Activated CD8-positive, alpha-beta T cell treated with anti-CD3 and anti-CD28 coated beads, Interleukin-2, amount 10 ng/mL, durations not matched to agents 7 days and 5 days (primary cell): ENCODE measurements around the gene BMP7. TPM values are rescaled to one million over a fixed set of nuclear protein-coding genes. Genes with fewer than 3 reads are reported as not detected.

Experiments
- ATAC-seq: fragments of 150-1000 bp; cut with Tn5 transposase; one replicate; pipeline ENCODE4 v1.10.0; 2021; ENCODE audit warnings: moderate library complexity
- CTCF ChIA-PET: fragments of 350-600 bp; sonication (Branson Sonifier 250); formaldehyde crosslinking; loops from one replicate; lab custom pipeline; 2021; ENCODE audit warnings: antibody characterized with exemption; lab: Charles Lee
- POLR2A ChIA-PET: fragments of 350-600 bp; sonication (Branson Sonifier 250); formaldehyde crosslinking; loops from one replicate; lab custom pipeline; 2021; ENCODE audit warnings: antibody characterized with exemption; lab: Charles Lee
- DNase-seq: peaks from one replicate; pipeline ENCODE4 v3.0.0-alpha.2; 2020
- H3K27ac Mint-ChIP-seq: one replicate; pipeline ENCODE4 v1.8.0; 2021; ENCODE audit warnings: mild to moderate bottlenecking, mixed read lengths
- H3K27me3 Mint-ChIP-seq: one replicate; pipeline ENCODE4 v1.8.0; 2021; ENCODE audit warnings: low read depth, mixed read lengths
- H3K36me3 Mint-ChIP-seq: one replicate; pipeline ENCODE4 v1.8.0; 2021; ENCODE audit warnings: low read depth, mixed read lengths
- H3K4me1 Mint-ChIP-seq: one replicate; pipeline ENCODE4 v1.8.0; 2021; ENCODE audit warnings: low read depth, mixed read lengths
- H3K4me3 Mint-ChIP-seq: one replicate; pipeline ENCODE4 v1.8.0; 2021; ENCODE audit warnings: mild to moderate bottlenecking, mixed read lengths
- H3K9me3 Mint-ChIP-seq: one replicate; pipeline ENCODE4 v1.8.0; 2022; ENCODE audit warnings: mixed read lengths; ENCODE audit not compliant: insufficient read depth
- total RNA-seq, 2 experiments: library from RNA; stranded (reverse); gene quantifications; one replicate each; pipeline ENCODE4 v1.2.3, GENCODE V29; 2021

Gene BMP7
- total RNA-seq, 2 experiments from 2014 or later: not detected

GRCh38 chr20:57133926-57134650 lies 132.4 kb downstream of the BMP7 start:
- CTCF ChIA-PET: no interaction called here

DNA sequence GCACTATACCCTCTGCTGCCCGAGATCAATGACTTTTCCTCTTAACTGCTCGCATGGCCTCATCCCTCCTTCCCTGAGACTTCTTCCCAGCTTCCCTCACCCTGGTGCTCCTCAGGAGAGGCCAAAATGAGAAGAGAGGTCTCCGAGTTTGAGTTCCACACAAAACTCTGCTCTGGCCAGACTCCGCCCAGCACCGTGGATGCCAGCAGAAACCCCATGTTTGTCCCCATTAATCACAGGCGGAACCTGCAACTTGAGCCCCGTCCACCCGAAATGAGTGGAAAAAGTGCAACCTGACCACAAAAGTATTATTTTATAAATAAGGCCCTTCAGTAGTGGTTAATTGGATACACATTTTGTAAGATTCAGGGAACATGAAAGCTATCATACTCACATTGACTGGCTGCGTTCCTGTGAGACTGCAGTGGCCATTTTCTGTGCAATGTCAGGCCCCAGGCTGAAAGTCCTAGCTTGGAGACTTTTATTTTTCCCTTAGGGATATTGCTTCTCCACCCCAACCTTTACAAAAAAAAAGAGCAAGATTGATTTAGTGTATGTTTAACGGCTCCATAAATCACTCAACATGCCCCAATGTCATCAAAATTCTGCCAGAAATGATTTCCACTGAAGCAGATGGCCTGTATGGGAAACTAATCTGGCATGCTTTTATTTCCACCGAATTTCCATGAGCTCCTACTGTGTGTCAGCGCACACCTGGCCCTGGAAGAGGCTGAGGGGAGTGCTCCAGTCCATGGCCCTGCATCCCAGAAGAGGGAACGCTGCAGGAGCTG lies 134.6 kb downstream of the BMP7 start:
- Mint-ChIP-seq H3K27me3 (peaks cover 9% of the 10 kb centered on the region), H3K4me1 (peaks cover under 1% of the 10 kb centered on the region), H3K9me3 (no peaks in the 10 kb centered on the region), H3K36me3 (no peaks in the 10 kb centered on the region), H3K27ac (no peak overlapping the region), H3K4me3 (no peak overlapping the region)
- CTCF ChIA-PET: no interaction called here
- no peak for DNase-seq
- POLR2A ChIA-PET: no interaction called here
- no peak for ATAC-seq

More at GRCh38 chr20:57133926-57134650, 132.4 kb downstream of the BMP7 start:
- no peaks in the 10 kb centered on the region for H3K4me1 Mint-ChIP-seq
- DNase-seq (no peak), ATAC-seq (no peak)
- no peaks in the 10 kb centered on the region for H3K36me3 Mint-ChIP-seq
- no peak overlapping the region for H3K27ac Mint-ChIP-seq
- H3K9me3 Mint-ChIP-seq: no peaks in the 10 kb centered on the region
- H3K27me3 Mint-ChIP-seq: peaks cover 9% of the 10 kb centered on the region
- POLR2A ChIA-PET: no interaction called here
- H3K4me3 Mint-ChIP-seq: no peak overlapping the region

DNA sequence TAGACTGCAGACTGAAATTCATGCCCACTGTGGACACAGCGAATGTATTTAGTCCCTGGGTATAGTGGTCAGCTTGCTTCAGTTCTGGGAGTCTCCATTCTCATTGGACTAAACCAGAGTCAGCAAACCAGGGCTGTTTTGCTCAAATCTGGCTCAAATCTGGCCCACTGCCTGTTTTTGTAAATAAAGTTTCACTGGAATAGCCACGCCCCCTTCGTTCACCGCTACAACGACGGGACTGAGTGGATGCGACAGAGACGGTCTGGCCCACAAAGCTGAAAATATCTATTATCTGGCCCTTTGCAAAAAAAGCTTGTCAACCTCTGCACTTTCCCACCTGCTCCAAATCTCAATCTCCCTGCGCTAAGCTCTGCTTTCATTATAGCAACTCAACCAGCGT lies 135.4 kb downstream of the BMP7 start:
- DNase-seq: no peak

GRCh38 chr20:57130160-57130772 lies 136.2 kb downstream of the BMP7 start:
- H3K9me3 Mint-ChIP-seq: no peaks in the 10 kb centered on the region
- ChIA-PET POLR2A (no interaction called here), CTCF (no interaction called here)
- H3K27ac Mint-ChIP-seq: no peak overlapping the region
- DNase-seq (no peak), ATAC-seq (no peak)
- H3K27me3 Mint-ChIP-seq: peaks cover 9% of the 10 kb centered on the region
- H3K36me3 Mint-ChIP-seq: no peaks in the 10 kb centered on the region
- H3K4me1 Mint-ChIP-seq: peaks cover 7% of the 10 kb centered on the region
- no peak overlapping the region for H3K4me3 Mint-ChIP-seq

More for the DNA sequence above, 135.4 kb downstream of the BMP7 start:
- Mint-ChIP-seq H3K9me3 (no peaks in the 10 kb centered on the region), H3K4me1 (peaks cover 7% of the 10 kb centered on the region), H3K4me3 (no peak overlapping the region), H3K27ac (no peak overlapping the region), H3K27me3 (peaks cover 9% of the 10 kb centered on the region), H3K36me3 (no peaks in the 10 kb centered on the region)
- ATAC-seq: no peak
- ChIA-PET CTCF (no interaction called here), POLR2A (no interaction called here)

DNA sequence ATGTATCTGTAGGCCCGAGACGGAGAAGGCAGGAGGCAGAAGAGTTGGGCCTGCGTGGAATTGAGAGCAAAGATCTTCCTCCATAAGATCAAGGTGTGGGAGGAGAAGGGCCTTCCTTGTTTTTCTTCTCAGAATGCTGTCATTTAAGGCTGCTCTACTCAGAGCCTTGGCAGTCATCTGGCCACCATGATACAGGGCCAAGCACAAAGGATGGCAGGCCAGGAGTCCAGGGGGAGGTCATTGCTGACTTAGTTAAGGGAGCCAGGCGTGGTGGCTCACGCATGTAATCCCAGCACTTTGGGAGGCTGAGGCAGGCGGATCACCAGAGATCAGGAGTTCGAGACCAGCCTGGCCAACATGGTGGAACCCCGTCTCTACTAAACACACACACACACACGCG lies 137.1 kb downstream of the BMP7 start:
- ATAC-seq: no peak
- POLR2A ChIA-PET: no interaction called here
- Mint-ChIP-seq H3K4me1 (peaks cover 8% of the 10 kb centered on the region), H3K27me3 (peaks cover 4% of the 10 kb centered on the region), H3K9me3 (no peaks in the 10 kb centered on the region), H3K27ac (no peak overlapping the region), H3K4me3 (no peak overlapping the region), H3K36me3 (no peaks in the 10 kb centered on the region)
- CTCF ChIA-PET: no interaction called here
- no peak for DNase-seq

DNA sequence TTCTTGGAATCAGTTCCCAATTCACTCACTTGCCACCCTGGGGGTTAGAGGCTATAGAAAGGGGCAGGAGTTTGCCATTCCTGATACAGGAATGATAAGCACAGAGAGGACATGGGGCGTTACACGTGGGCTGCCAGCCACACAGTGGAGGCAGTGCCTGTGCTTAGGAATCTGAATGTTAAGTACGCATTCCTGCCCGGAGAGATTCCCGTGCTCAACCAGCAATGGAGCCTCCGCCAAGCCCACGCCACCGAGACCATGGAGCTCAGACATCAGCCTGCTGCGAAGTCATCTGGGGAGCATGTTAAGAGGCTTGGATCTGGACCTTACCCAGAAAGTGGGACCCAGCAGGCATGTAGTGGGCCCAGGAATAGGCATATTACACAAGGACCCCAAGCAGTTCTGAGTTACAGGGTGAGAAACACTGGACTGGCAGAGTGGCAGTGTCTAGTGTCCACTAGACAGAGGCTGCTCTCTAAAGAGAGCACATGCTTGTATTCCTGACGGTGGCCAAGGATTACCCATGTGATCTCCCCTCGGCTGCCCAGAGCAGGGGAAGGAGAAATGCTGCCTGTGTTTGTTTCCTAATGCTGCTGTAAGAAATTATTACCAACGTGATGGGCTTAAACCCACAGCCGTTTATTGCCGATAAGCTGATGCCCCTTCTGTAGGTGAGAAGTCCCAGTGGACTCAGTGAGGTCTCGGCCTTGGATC lies 138.2 kb downstream of the BMP7 start:
- Mint-ChIP-seq H3K36me3 (no peaks in the 10 kb centered on the region), H3K27me3 (no peaks in the 10 kb centered on the region), H3K9me3 (no peaks in the 10 kb centered on the region), H3K27ac (no peak overlapping the region), H3K4me3 (no peak overlapping the region), H3K4me1 (peaks cover 8% of the 10 kb centered on the region)
- ATAC-seq: no peak
- ChIA-PET POLR2A (no interaction called here), CTCF (no interaction called here)
- DNase-seq: no peak

DNA sequence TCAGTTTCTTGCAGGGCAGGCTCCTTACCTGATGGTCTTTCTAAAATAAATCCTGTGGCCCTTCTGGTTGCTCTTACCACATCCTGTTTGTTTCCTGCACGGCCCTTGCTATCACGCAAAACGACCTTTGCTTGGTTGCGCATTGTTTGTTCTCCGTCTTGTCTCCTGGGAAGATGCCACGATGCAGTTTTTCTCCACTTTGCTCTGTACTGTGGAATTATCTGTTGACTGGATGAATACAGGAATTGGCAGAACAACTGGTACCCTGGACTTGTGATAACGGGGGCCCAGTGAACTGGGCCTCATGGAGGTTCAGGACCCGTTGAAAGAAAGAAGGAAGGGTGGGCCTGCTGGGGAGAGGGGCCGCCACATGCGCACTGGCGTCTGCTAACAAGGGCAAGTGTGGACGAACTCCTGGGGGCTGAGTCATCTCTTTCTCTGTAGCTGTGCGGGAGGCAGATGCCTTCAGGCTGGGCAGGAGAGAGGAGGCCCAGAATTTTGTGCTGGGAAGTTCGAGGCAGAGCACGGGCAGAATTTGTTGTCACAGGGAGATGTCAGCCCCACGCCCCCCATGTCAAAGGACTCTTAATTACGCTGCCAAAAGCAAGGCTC lies 139.9 kb downstream of the BMP7 start:
- ATAC-seq (no peak), DNase-seq (no peak)
- Mint-ChIP-seq H3K4me3 (no peak overlapping the region), H3K27ac (no peak overlapping the region), H3K27me3 (no peaks in the 10 kb centered on the region), H3K4me1 (peaks cover 8% of the 10 kb centered on the region), H3K36me3 (no peaks in the 10 kb centered on the region), H3K9me3 (no peaks in the 10 kb centered on the region)
- POLR2A ChIA-PET: no interaction called here
- CTCF ChIA-PET: no interaction called here

DNA sequence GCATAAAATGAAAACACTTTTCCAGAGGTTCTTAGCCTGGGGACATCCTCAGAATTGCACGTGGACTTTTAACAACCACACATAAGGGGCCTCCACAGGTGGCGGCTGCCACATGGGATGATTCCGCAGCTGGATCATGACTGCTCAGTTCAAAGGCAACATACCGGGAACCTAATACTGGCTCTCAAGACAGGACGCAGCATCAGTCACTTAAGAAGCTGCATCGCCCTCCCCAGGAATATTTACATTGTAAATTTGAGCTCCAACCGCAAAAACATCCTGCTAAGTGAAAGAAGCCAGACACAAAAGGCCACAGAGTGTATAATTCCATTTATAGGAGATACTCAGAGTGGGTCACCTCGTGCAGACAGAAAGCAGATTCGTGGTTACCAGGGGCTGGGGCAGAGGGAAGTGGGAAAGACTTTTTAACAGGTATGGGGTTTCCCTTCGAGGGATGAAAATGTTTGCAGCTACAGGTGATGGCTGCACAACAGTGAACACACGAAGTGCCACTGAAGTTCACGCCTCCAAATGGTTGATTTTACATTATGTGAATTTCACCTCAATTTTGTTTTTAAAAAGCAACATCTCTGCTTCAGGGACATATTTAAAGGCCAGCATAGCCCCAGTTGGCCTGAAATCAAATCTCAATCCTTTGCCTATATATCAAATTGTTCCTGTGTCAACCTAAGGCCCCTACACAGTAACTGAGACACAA lies 141.5 kb downstream of the BMP7 start:
- Mint-ChIP-seq H3K4me1 (peaks cover 8% of the 10 kb centered on the region), H3K27ac (no peak overlapping the region), H3K27me3 (no peaks in the 10 kb centered on the region), H3K9me3 (no peaks in the 10 kb centered on the region), H3K4me3 (no peak overlapping the region), H3K36me3 (no peaks in the 10 kb centered on the region)
- ChIA-PET CTCF (no interaction called here), POLR2A (interaction anchor here (0.6 kb wide), 1 partner anchor 49 kb away, joined by 3 read pairs; no protein-coding TSS in a partner anchor)
- ATAC-seq: no peak
- no peak for DNase-seq

DNA sequence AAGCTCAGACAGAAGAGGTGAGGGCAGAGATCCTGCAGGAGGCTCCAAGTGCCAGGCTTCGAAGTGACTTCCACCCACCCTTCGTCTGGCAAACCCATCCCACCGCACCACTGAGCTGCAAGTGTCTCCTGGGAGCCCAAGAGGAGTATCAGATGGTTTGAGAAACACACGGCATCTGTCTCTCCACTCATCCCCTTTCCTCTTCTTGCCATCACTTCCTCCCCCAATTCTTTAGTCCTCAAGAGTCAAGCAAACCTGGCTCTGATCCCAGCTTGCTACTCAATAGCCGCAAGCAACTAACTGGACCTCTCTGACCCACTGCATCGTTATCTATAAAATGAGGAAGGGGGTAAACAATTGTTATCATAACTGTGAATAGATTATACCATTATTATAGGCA lies 142.1 kb downstream of the BMP7 start:
- ChIA-PET POLR2A (no interaction called here), CTCF (no interaction called here)
- Mint-ChIP-seq H3K36me3 (no peaks in the 10 kb centered on the region), H3K27ac (no peak overlapping the region), H3K4me3 (no peak overlapping the region), H3K27me3 (no peaks in the 10 kb centered on the region), H3K9me3 (no peaks in the 10 kb centered on the region), H3K4me1 (peaks cover 8% of the 10 kb centered on the region)
- no peak for ATAC-seq
- no peak for DNase-seq

- H3K27me3 Mint-ChIP-seq: no peaks in the 10 kb centered on the region
- H3K27ac Mint-ChIP-seq: no peak overlapping the region
- no peak overlapping the region for H3K4me3 Mint-ChIP-seq
- ATAC-seq (no peak), DNase-seq (no peak)
- H3K4me1 Mint-ChIP-seq: peaks cover 8% of the 10 kb centered on the region
- CTCF ChIA-PET: no interaction called here
- H3K36me3 Mint-ChIP-seq: no peaks in the 10 kb centered on the region
- POLR2A ChIA-PET: no interaction called here
- H3K9me3 Mint-ChIP-seq: no peaks in the 10 kb centered on the region
These were observed 142.9 kb downstream of the BMP7 start for GRCh38 chr20:57123504-57123903.
